Measurements from ENCODE around the gene THADA. TPM values are rescaled to one million over a fixed set of nuclear protein-coding genes. Genes with fewer than 3 reads are reported as not detected.

The THADA gene
- total RNA-seq, 1 donor from 2014 or later: 51.4 TPM

GRCh38 chr2:43306197-43306596 lies 289.6 kb downstream of the THADA start:
- no peaks in the 10 kb centered on the region for H3K27me3 Mint-ChIP-seq
- POLR2A ChIA-PET: no interaction called here
- CTCF ChIA-PET: no interaction called here
- no peaks in the 10 kb centered on the region for H3K9me3 Mint-ChIP-seq
- no peaks in the 10 kb centered on the region for H3K4me1 Mint-ChIP-seq
- H3K4me3 Mint-ChIP-seq: no peak overlapping the region
- no peak for TF ChIP-seq CTCF (IDR thresholded peaks at IDR 0.05)
- H3K27ac Mint-ChIP-seq: no peak overlapping the region
- intact Hi-C loops (cut with micrococcal nuclease): no loop called here
- H3K36me3 Mint-ChIP-seq (ENCODE audit: low read depth): peaks cover 42% of the 10 kb centered on the region
- ATAC-seq (ENCODE audit: low read depth) (no peak), DNase-seq (no peak)

DNA sequence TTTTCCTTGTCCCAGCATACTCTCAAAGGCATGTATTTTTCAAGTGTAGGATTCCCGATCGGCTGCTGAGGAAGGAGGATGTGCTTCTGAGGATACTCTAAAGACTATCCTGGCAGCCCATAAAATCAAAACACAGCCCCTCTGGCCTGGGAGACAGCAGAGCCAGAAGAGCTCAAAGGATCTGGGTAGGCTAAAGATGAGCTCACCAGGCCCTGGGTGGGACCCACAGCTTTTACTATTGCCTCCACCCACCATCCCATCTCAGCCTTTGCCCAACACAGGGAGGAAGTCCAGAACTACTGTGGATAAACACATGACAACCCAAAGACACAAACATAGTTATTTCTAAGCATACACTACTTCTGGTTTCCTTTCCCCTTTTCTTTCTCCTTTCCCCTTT lies 290.3 kb downstream of the THADA start:
- no peak for TF ChIP-seq CTCF (IDR thresholded peaks at IDR 0.05)
- no peak for DNase-seq
- ChIA-PET CTCF (no interaction called here), POLR2A (no interaction called here)
- H3K4me1 Mint-ChIP-seq: no peaks in the 10 kb centered on the region
- H3K27me3 Mint-ChIP-seq: no peaks in the 10 kb centered on the region
- intact Hi-C loops (cut with micrococcal nuclease): no loop called here
- H3K4me3 Mint-ChIP-seq: no peak overlapping the region
- H3K9me3 Mint-ChIP-seq: no peaks in the 10 kb centered on the region
- H3K27ac Mint-ChIP-seq: no peak overlapping the region
- no peak for ATAC-seq (ENCODE audit: low read depth)
- H3K36me3 Mint-ChIP-seq (ENCODE audit: low read depth): peaks cover 39% of the 10 kb centered on the region

- no peak for TF ChIP-seq CTCF (IDR thresholded peaks at IDR 0.05)
- Mint-ChIP-seq H3K4me1 (no peaks in the 10 kb centered on the region), H3K4me3 (no peak overlapping the region), H3K27me3 (no peaks in the 10 kb centered on the region), H3K27ac (no peak overlapping the region), H3K36me3 (ENCODE audit: low read depth) (peaks cover 39% of the 10 kb centered on the region), H3K9me3 (no peaks in the 10 kb centered on the region)
- intact Hi-C loops (cut with micrococcal nuclease): no loop called here
- no peak for DNase-seq
- no peak for ATAC-seq (ENCODE audit: low read depth)
- ChIA-PET CTCF (no interaction called here), POLR2A (no interaction called here)
Measured at GRCh38 chr2:43305012-43305411, 290.8 kb downstream of the THADA start.

- no peaks in the 10 kb centered on the region for H3K4me1 Mint-ChIP-seq
- peaks cover 32% of the 10 kb centered on the region for H3K36me3 Mint-ChIP-seq (ENCODE audit: low read depth)
- H3K27ac Mint-ChIP-seq: no peak overlapping the region
- TF ChIP-seq CTCF (IDR thresholded peaks at IDR 0.05): no peak
- DNase-seq (no peak), ATAC-seq (ENCODE audit: low read depth) (no peak)
- intact Hi-C loops (cut with micrococcal nuclease): no loop called here
- CTCF ChIA-PET: no interaction called here
- H3K4me3 Mint-ChIP-seq: no peak overlapping the region
- H3K27me3 Mint-ChIP-seq: no peaks in the 10 kb centered on the region
- no peaks in the 10 kb centered on the region for H3K9me3 Mint-ChIP-seq
- POLR2A ChIA-PET: no interaction called here
Measured at GRCh38 chr2:43303889-43304288, 291.9 kb downstream of the THADA start.

DNA sequence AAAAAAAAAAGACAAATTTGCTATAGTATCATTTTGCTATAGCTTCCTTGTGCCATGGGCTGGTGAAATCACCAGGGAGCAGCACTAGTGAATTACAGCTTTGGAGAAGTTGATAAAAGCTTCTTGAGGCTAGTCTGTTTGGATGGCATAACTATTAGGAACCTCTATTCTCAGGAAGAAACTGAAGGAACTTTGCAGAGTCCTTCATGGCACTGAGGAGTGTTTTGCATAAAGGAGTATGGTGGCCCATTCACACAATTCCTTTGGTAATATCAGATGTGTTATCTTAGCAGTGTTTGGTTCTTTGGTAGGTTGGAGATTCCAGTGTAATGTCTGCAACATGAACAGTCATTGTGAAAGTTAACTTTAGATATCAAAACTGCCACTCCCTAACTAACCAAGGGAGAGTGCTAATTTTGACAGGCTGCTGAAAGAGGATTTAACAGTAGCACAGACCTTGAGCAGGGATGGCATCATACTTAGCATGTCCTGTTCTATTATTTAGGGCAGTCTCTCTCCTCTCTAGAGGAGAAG lies 292.8 kb downstream of the THADA start:
- no peak for DNase-seq
- H3K4me1 Mint-ChIP-seq: no peaks in the 10 kb centered on the region
- H3K36me3 Mint-ChIP-seq (ENCODE audit: low read depth): peaks cover 29% of the 10 kb centered on the region
- no peak for ATAC-seq (ENCODE audit: low read depth)
- H3K27ac Mint-ChIP-seq: no peak overlapping the region
- no peaks in the 10 kb centered on the region for H3K27me3 Mint-ChIP-seq
- H3K4me3 Mint-ChIP-seq: no peak overlapping the region
- intact Hi-C loops (cut with micrococcal nuclease): no loop called here
- POLR2A ChIA-PET: no interaction called here
- TF ChIP-seq CTCF (IDR thresholded peaks at IDR 0.05): no peak
- no peaks in the 10 kb centered on the region for H3K9me3 Mint-ChIP-seq
- CTCF ChIA-PET: no interaction called here

Measured in activated B cell treated with CpG ODN at 0.5 μM for 24 hours (primary cell).